MM.1S (cell line): ENCODE data around the gene CDC123.

ENCODE experiments used
- DNase-seq: peaks from one replicate; pipeline ENCODE4 v3.0.0-alpha.2; 2015
- H2AFZ ChIP-seq: fragments of 300-600 bp; sonication (generic); 2 replicates; pipeline ENCODE4 v1.6.0; 2016; ENCODE audit warnings: antibody characterized with exemption, low read length
- H3F3A ChIP-seq: fragments of 300-600 bp; sonication (generic); 2 replicates; pipeline ENCODE4 v1.6.1; 2016; ENCODE audit warnings: mild to moderate bottlenecking, antibody characterized with exemption, low read length, moderate library complexity, mixed read lengths; ENCODE audit not compliant: insufficient read depth
- H3K27ac ChIP-seq: fragments of 300-600 bp; sonication (generic); 2 replicates; pipeline ENCODE4 v1.5.1; 2016; ENCODE audit warnings: mild to moderate bottlenecking, low read length
- H3K27me3 ChIP-seq: fragments of 300-600 bp; sonication (generic); replicated peaks from 2 replicates; pipeline ENCODE4 v1.6.0; 2016; ENCODE audit warnings: low read length; ENCODE audit not compliant: insufficient read depth
- H3K36me3 ChIP-seq: fragments of 300-600 bp; sonication (generic); replicated peaks from 2 replicates; pipeline ENCODE4 v1.6.1; 2016; ENCODE audit warnings: mild to moderate bottlenecking, low read length, mixed read lengths; ENCODE audit not compliant: insufficient read depth
- H3K4me1 ChIP-seq: fragments of 300-600 bp; sonication (generic); 2 replicates; pipeline ENCODE4 v1.6.1; 2016; ENCODE audit warnings: low read length, mixed read lengths
- H3K4me2 ChIP-seq: fragments of 300-600 bp; sonication (generic); 2 replicates; pipeline ENCODE4 v1.6.0; 2016; ENCODE audit warnings: low read depth, low read length
- H3K4me3 ChIP-seq: fragments of 300-600 bp; sonication (generic); 2 replicates; pipeline ENCODE4 v1.5.1; 2016; ENCODE audit warnings: low read length, mixed read lengths
- H3K79me2 ChIP-seq: fragments of 300-600 bp; sonication (generic); 2 replicates; pipeline ENCODE4 v1.6.1; 2016; ENCODE audit warnings: mixed run types, low read length, mixed read lengths
- H3K9ac ChIP-seq: fragments of 300-600 bp; sonication (generic); 2 replicates; pipeline ENCODE4 v1.6.1; 2016; ENCODE audit warnings: low read length, mixed read lengths
- H3K9me2 ChIP-seq: fragments of 300-600 bp; sonication (generic); replicated peaks from 2 replicates; pipeline ENCODE4 v1.6.1; 2016; ENCODE audit warnings: mild to moderate bottlenecking, low read length, mixed read lengths; ENCODE audit not compliant: insufficient read depth
- H3K9me3 ChIP-seq: fragments of 300-600 bp; sonication (generic); replicated peaks from 2 replicates; pipeline ENCODE4 v1.6.1; 2016; ENCODE audit warnings: mild to moderate bottlenecking, low read length, mixed read lengths; ENCODE audit not compliant: insufficient read depth
- H4K20me1 ChIP-seq: fragments of 300-600 bp; sonication (generic); 2 replicates; pipeline ENCODE4 v1.6.1; 2016; ENCODE audit warnings: mild to moderate bottlenecking, low read length, moderate library complexity, mixed read lengths; ENCODE audit not compliant: insufficient read depth
- EZH2 ChIP-seq: fragments of 300-600 bp; sonication (generic); optimal IDR thresholded peaks from 2 replicates; pipeline ENCODE3; 2017; ENCODE audit warnings: low read depth, mild to moderate bottlenecking, antibody characterized with exemption, low read length, mixed read lengths
- EZH2phosphoT487 ChIP-seq: fragments of 300-600 bp; sonication (generic); IDR thresholded peaks from 2 replicates; pipeline ENCODE4 v1.6.1; 2018; ENCODE audit warnings: antibody characterized with exemption, low read length
- TF ChIP-seq, protein P1 (sequence below): fragments of 300-600 bp; sonication (generic); IDR thresholded peaks from 2 replicates; pipeline ENCODE4 v1.5.1; 2016; ENCODE audit warnings: antibody characterized with exemption, low read length, mixed read lengths

The CDC123 gene

DNA sequence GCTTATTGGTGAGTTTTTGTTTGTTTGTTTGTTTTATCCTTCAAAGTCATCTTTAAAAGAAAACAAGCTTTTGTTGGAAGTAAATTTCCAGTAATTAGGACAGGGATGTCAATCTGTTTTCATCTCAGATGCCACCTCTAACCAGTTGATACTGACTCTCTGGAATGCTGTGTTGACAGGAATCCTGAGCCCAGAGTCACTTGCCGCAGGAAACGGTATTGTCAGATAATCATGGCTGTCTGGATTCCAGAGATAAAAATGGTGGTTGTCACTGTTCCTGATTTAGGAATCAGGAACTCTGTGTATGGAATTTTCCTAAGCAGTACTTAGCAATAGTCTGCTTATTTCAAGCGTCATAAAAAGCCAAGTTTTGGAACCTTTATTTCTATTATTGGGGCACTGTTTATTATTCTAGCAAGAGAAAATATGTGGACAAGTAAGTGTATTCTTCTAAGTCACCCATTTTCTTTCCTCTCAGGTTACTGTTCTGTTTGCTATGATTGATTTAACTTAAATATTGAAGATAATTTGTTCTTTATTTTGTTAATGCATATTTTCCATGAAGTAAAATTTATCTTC is 39.2 kb downstream of the CDC123 start:
- Histone ChIP-seq H3K9me3 (no peaks in the 10 kb centered on the region), H3K27ac (no peak overlapping the region), H3K79me2 (peaks cover 1% of the 10 kb centered on the region; the same call in 1 of the 2 replicates), H3K27me3 (no peaks in the 10 kb centered on the region), H3F3A (no peaks in the 10 kb centered on the region), H3K4me2 (no peak overlapping the region), H3K4me1 (no peaks in the 10 kb centered on the region), H3K36me3 (peaks cover 14% of the 10 kb centered on the region), H3K9ac (no peak overlapping the region), H3K4me3 (no peak overlapping the region), H3K9me2 (no peaks in the 10 kb centered on the region), H4K20me1 (no peaks in the 10 kb centered on the region), H2AFZ (no peak overlapping the region)
- DNase-seq: no peak
- TF ChIP-seq, protein P1, sequence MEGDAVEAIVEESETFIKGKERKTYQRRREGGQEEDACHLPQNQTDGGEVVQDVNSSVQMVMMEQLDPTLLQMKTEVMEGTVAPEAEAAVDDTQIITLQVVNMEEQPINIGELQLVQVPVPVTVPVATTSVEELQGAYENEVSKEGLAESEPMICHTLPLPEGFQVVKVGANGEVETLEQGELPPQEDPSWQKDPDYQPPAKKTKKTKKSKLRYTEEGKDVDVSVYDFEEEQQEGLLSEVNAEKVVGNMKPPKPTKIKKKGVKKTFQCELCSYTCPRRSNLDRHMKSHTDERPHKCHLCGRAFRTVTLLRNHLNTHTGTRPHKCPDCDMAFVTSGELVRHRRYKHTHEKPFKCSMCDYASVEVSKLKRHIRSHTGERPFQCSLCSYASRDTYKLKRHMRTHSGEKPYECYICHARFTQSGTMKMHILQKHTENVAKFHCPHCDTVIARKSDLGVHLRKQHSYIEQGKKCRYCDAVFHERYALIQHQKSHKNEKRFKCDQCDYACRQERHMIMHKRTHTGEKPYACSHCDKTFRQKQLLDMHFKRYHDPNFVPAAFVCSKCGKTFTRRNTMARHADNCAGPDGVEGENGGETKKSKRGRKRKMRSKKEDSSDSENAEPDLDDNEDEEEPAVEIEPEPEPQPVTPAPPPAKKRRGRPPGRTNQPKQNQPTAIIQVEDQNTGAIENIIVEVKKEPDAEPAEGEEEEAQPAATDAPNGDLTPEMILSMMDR: no peak
- no peak for TF ChIP-seq EZH2
- TF ChIP-seq EZH2phosphoT487: no peak

DNA sequence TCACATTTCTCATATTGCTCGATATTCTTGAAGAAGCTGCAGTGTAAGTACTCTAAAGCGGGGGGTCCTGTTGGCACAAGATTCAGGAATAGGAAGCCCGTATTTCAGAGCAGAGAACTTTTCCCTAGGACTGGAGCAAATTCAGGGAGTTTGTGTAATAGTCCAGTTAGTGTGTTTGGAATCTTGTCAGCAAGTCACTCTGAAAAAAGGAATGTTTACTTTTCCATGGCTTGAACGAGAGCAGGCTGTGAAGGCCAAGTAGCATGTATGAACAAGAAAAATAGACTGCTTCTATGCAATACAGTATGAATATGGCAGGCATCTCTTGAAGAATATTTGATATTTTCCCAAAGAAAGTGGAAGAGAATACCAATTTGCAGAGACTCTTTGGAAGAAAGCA is 39.8 kb downstream of the CDC123 start:
- H2AFZ ChIP-seq: no peak overlapping the region
- H3K36me3 ChIP-seq: peaks cover 14% of the 10 kb centered on the region
- H4K20me1 ChIP-seq: no peaks in the 10 kb centered on the region
- H3K27me3 ChIP-seq: no peaks in the 10 kb centered on the region
- no peaks in the 10 kb centered on the region for H3K4me1 ChIP-seq
- H3K4me3 ChIP-seq: no peak overlapping the region
- TF ChIP-seq, protein P1: no peak
- TF ChIP-seq EZH2 (no peak), EZH2phosphoT487 (no peak)
- no peak for DNase-seq
- H3K27ac ChIP-seq: no peak overlapping the region
- H3K4me2 ChIP-seq: no peak overlapping the region
- H3K9me3 ChIP-seq: no peaks in the 10 kb centered on the region
- H3K9me2 ChIP-seq: no peaks in the 10 kb centered on the region
- H3F3A ChIP-seq: no peaks in the 10 kb centered on the region
- H3K9ac ChIP-seq: no peak overlapping the region
- H3K79me2 ChIP-seq: peaks cover 7% of the 10 kb centered on the region; the same call in 1 of the 2 replicates

DNA sequence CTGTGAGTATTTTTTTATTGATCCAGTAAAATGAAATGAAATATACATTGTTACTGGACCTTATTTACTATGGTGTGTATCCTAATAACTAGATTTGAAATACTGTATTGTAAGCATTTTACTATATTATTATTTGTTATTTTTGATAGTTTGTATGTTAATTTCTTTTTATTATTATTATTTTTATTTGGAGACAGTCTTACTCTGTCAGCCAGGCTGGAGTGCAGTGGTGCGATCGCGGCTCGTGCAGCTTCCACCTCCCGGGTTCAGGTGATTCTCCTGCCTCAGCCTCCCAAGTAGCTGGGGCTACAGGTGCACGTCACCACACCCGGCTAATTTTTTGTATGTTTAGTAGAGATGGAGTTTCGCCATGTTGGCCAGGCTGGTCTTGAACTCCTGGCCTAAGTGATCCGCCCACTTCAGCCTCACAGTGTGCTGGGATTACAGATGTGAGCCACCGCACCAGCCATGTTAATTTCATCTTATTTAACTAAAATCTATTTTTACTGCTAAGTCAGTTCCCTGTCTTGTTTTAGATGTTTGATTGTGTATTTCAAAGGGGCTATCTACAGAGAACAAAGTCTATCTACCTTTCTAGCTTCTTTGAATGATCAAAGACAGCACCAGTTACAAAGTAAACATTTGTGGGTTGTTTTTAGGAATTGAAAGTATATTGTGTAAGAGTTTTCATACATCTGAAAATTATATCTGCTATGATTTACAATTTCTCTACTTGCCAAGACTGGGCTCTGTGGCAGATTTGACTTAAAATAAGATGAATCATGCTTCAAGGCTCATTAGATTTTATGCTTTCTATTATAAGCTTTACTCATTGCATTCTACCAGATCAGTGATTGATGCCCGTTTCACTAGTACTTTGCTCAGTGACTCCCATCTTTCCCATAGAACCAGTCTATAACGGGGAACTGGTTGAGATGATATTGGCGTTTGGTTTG is 41.6 kb downstream of the CDC123 start:
- H3K4me3 ChIP-seq: no peak overlapping the region
- no peak overlapping the region for H3K9ac ChIP-seq
- H3F3A ChIP-seq: no peaks in the 10 kb centered on the region
- no peaks in the 10 kb centered on the region for H3K27me3 ChIP-seq
- H3K4me1 ChIP-seq: no peaks in the 10 kb centered on the region
- H3K79me2 ChIP-seq: peaks cover 7% of the 10 kb centered on the region; the same call in 1 of the 2 replicates
- H3K9me3 ChIP-seq: no peaks in the 10 kb centered on the region
- no peak overlapping the region for H3K27ac ChIP-seq
- no peak for DNase-seq
- no peaks in the 10 kb centered on the region for H4K20me1 ChIP-seq
- H3K36me3 ChIP-seq: peaks cover 14% of the 10 kb centered on the region
- H2AFZ ChIP-seq: no peak overlapping the region
- H3K4me2 ChIP-seq: no peak overlapping the region
- TF ChIP-seq, protein P1: no peak
- no peak for TF ChIP-seq EZH2phosphoT487
- TF ChIP-seq EZH2: no peak
- H3K9me2 ChIP-seq: no peaks in the 10 kb centered on the region
